Smooth muscle cell (in vitro differentiated cells): ENCODE data around the gene ZNF117. TPM values are rescaled to one million over a fixed set of nuclear protein-coding genes. Genes with fewer than 3 reads are reported as not detected.

Experiments used
- DNase-seq: peaks from one replicate; lab custom pipeline; 2025; ENCODE audit not compliant: unreplicated experiment; lab: John Stamatoyannopoulos, UW
- H2AFZ ChIP-seq: fragments of 200-600 bp; sonication (generic); 2 replicates; pipeline ENCODE4 v1.6.0; 2016; ENCODE audit warnings: antibody characterized with exemption, low read depth, mild to moderate bottlenecking
- H3F3A ChIP-seq: fragments of 200-600 bp; sonication (generic); 2 replicates; pipeline ENCODE4 v1.6.0; 2017; ENCODE audit warnings: antibody characterized with exemption, low read depth
- H3K27ac ChIP-seq: fragments of 200-600 bp; sonication (generic); 2 replicates; pipeline ENCODE4 v1.5.1; 2016; ENCODE audit warnings: low read depth, mild to moderate bottlenecking
- H3K27me3 ChIP-seq: fragments of 200-600 bp; sonication (generic); 2 replicates; pipeline ENCODE4 v1.6.1; 2016; ENCODE audit warnings: low read depth, mild to moderate bottlenecking
- H3K36me3 ChIP-seq: fragments of 200-600 bp; sonication (generic); 2 replicates; pipeline ENCODE4 v1.5.1; 2016; ENCODE audit warnings: low read depth
- H3K4me1 ChIP-seq: fragments of 200-600 bp; sonication (generic); 2 replicates; pipeline ENCODE4 v1.5.1; 2016; ENCODE audit warnings: low read depth
- H3K4me2 ChIP-seq: fragments of 200-600 bp; sonication (generic); 2 replicates; pipeline ENCODE4 v1.6.0; 2016; ENCODE audit warnings: mild to moderate bottlenecking
- H3K4me3 ChIP-seq: fragments of 200-600 bp; sonication (generic); 2 replicates; pipeline ENCODE4 v1.5.1; 2016; ENCODE audit warnings: mild to moderate bottlenecking
- H3K79me2 ChIP-seq: fragments of 200-600 bp; sonication (generic); 2 replicates; pipeline ENCODE4 v1.6.0; 2016; ENCODE audit warnings: low read depth, mild to moderate bottlenecking
- H3K9ac ChIP-seq: fragments of 200-600 bp; sonication (generic); 2 replicates; pipeline ENCODE4 v1.6.0; 2016; ENCODE audit warnings: low read depth
- H3K9me3 ChIP-seq: fragments of 200-600 bp; sonication (generic); replicated peaks from 2 replicates; pipeline ENCODE4 v1.5.1; 2016; ENCODE audit warnings: low read depth
- H4K20me1 ChIP-seq: fragments of 200-600 bp; sonication (generic); 2 replicates; pipeline ENCODE4 v1.6.0; 2016; ENCODE audit warnings: low read depth
- CTCF ChIP-seq: fragments of 200-600 bp; sonication (generic); IDR thresholded peaks from 2 replicates; pipeline ENCODE4 v1.5.1; 2017; ENCODE audit warnings: borderline replicate concordance, mild to moderate bottlenecking, antibody characterized with exemption; ENCODE audit not compliant: insufficient read depth, poor library complexity, severe bottlenecking
- WGBS: methylation state at CpG from one replicate; pipeline ENCODE4 v1.1.7; 2016; ENCODE audit warnings: low lambda C conversion rate; 5-methylcytosine and 5-hydroxymethylcytosine counted together
- polyA plus RNA-seq: library from polyadenylated mRNA; unstranded; fragments of >200 nt; fragmentation: Nextera tagmentation; extraction: Ambion mirVana; gene quantifications from 2 replicates; pipeline ENCODE4 v1.2.1, GENCODE V29; 2016
- total RNA-seq: library from RNA; depleted of rRNA; stranded (reverse); fragments of >200 nt; gene quantifications from 2 replicates; pipeline ENCODE4 v1.2.3, GENCODE V29; 2014

ZNF117 gene
- total and polyA plus RNA-seq, 2 experiments from 2014 or later, result 1.4 to 11.5 TPM

GRCh38 chr7:65001291-65001814, 10.5 kb upstream of the ZNF117 start:
- Histone ChIP-seq H3K36me3 (peaks cover 4% of the 10 kb centered on the region), H3K27ac (no peak overlapping the region), H3F3A (no peaks in the 10 kb centered on the region), H3K4me2 (no peak overlapping the region), H3K4me3 (no peak overlapping the region), H3K27me3 (no peaks in the 10 kb centered on the region), H3K79me2 (peaks cover 55% of the 10 kb centered on the region), H4K20me1 (peaks cover 14% of the 10 kb centered on the region), H3K9me3 (no peaks in the 10 kb centered on the region), H2AFZ (no peak overlapping the region), H3K4me1 (peaks cover 11% of the 10 kb centered on the region), H3K9ac (no peak overlapping the region)
- DNase-seq, result no peak
- WGBS, result 0% methylated on average over 1 of the region's 1 CpG
- no peak for TF ChIP-seq CTCF

GRCh38 chr7:64999165-65000004, 8.5 kb upstream of the ZNF117 start:
- Histone ChIP-seq H3F3A (no peaks in the 10 kb centered on the region), H3K9me3 (no peaks in the 10 kb centered on the region), H3K36me3 (peaks cover 4% of the 10 kb centered on the region), H3K27me3 (no peaks in the 10 kb centered on the region), H4K20me1 (peaks cover 6% of the 10 kb centered on the region), H3K4me1 (no peaks in the 10 kb centered on the region), H3K27ac (peak overlapping the region; percentile 73), H3K4me3 (no peak overlapping the region), H3K79me2 (peaks cover 37% of the 10 kb centered on the region), H3K4me2 (no peak overlapping the region), H2AFZ (no peak overlapping the region), H3K9ac (no peak overlapping the region)
- WGBS, result 90% methylated on average over 11 of the region's 11 CpGs
- no peak for DNase-seq
- no peak for TF ChIP-seq CTCF

- Histone ChIP-seq H3K4me2 (no peak overlapping the region), H3K27ac (peak overlapping the region; percentile 73), H3K9me3 (no peaks in the 10 kb centered on the region), H3K4me3 (no peak overlapping the region), H3F3A (no peaks in the 10 kb centered on the region), H3K4me1 (no peaks in the 10 kb centered on the region), H3K36me3 (peaks cover 4% of the 10 kb centered on the region), H4K20me1 (peaks cover 6% of the 10 kb centered on the region), H3K9ac (no peak overlapping the region), H2AFZ (no peak overlapping the region), H3K79me2 (peaks cover 32% of the 10 kb centered on the region), H3K27me3 (no peaks in the 10 kb centered on the region)
- DNase-seq, result no peak
- TF ChIP-seq CTCF, result no peak
- WGBS, result 99% methylated on average over 7 of the region's 7 CpGs
Observed at GRCh38 chr7:64998865-64999164, 8.0 kb upstream of the ZNF117 start.
